GM23338 (cell line): ENCODE measurements around the gene ZBTB9. TPM values are rescaled to one million over a fixed set of nuclear protein-coding genes. Genes with fewer than 3 reads are reported as not detected.

ENCODE experiments used
- ATAC-seq: fragments of 200-7000 bp; cut with Tn5 transposase; 3 replicates; pipeline ENCODE4 v1.9.1; 2020
- DNase-seq: peaks from one replicate; pipeline ENCODE4 v3.0.0-alpha.2; 2015; ENCODE audit warnings: low spot score
- H2AFZ ChIP-seq: fragments of 200-600 bp; sonication (generic); 2 replicates; pipeline ENCODE4 v1.8.0; 2016; ENCODE audit warnings: antibody characterized with exemption, mild to moderate bottlenecking, moderate library complexity
- H3F3A ChIP-seq: fragments of 200-600 bp; sonication (generic); replicated peaks from 2 replicates; pipeline ENCODE4 v1.8.0; 2017; ENCODE audit warnings: antibody characterized with exemption, mixed run types, low read depth
- H3K27ac ChIP-seq: fragments of 200-600 bp; sonication (generic); 2 replicates; pipeline ENCODE4 v1.6.1; 2016; ENCODE audit warnings: low read depth
- H3K27me3 ChIP-seq: fragments of 200-600 bp; sonication (generic); 2 replicates; pipeline ENCODE4 v1.8.0; 2016; ENCODE audit warnings: mild to moderate bottlenecking, mixed run types, moderate library complexity; ENCODE audit not compliant: insufficient read depth
- H3K36me3 ChIP-seq: fragments of 200-600 bp; sonication (generic); 2 replicates; pipeline ENCODE4 v1.8.0; 2016; ENCODE audit warnings: mild to moderate bottlenecking; ENCODE audit not compliant: insufficient read depth
- H3K4me1 ChIP-seq: fragments of 200-600 bp; sonication (generic); 2 replicates; pipeline ENCODE4 v1.8.0; 2016; ENCODE audit warnings: mild to moderate bottlenecking, moderate library complexity; ENCODE audit not compliant: insufficient read depth
- H3K4me2 ChIP-seq: fragments of 200-600 bp; sonication (generic); 2 replicates; pipeline ENCODE4 v1.7.1; 2017; ENCODE audit warnings: mixed run types
- H3K4me3 ChIP-seq: fragments of 200-600 bp; sonication (generic); 2 replicates; pipeline ENCODE4 v1.6.1; 2016; ENCODE audit warnings: mixed run types
- H3K79me2 ChIP-seq: fragments of 200-600 bp; sonication (generic); replicated peaks from 2 replicates; pipeline ENCODE4 v1.8.0; 2017; ENCODE audit warnings: mild to moderate bottlenecking; ENCODE audit not compliant: insufficient read depth
- H3K9me2 ChIP-seq: fragments of 200-600 bp; sonication (generic); 2 replicates; pipeline ENCODE4 v1.8.0; 2017; ENCODE audit not compliant: insufficient read depth
- H4K20me1 ChIP-seq: fragments of 200-600 bp; sonication (generic); replicated peaks from 2 replicates; pipeline ENCODE4 v1.8.0; 2017; ENCODE audit warnings: mild to moderate bottlenecking; ENCODE audit not compliant: insufficient read depth
- H3K27ac Mint-ChIP-seq: 2 replicates; pipeline ENCODE4 v1.8.0; 2020; ENCODE audit warnings: inconsistent platforms, mild to moderate bottlenecking, moderate library complexity, mixed read lengths
- H3K27me3 Mint-ChIP-seq: 3 replicates; pipeline ENCODE4 v1.8.0; 2022; ENCODE audit warnings: low read depth, mild to moderate bottlenecking, moderate library complexity, mixed read lengths, inconsistent platforms; ENCODE audit not compliant: insufficient read depth, poor library complexity
- H3K36me3 Mint-ChIP-seq: 3 replicates; pipeline ENCODE4 v1.8.0; 2021; ENCODE audit warnings: low read depth, mild to moderate bottlenecking, inconsistent platforms, moderate library complexity, mixed read lengths
- H3K4me1 Mint-ChIP-seq: 3 replicates; pipeline ENCODE4 v1.8.0; 2020; ENCODE audit warnings: mild to moderate bottlenecking, inconsistent platforms, mixed read lengths
- H3K4me3 Mint-ChIP-seq: 3 replicates; pipeline ENCODE4 v1.8.0; 2021; ENCODE audit warnings: moderate library complexity, mild to moderate bottlenecking, inconsistent platforms, mixed read lengths
- H3K9me3 Mint-ChIP-seq: 3 replicates; pipeline ENCODE4 v1.8.0; 2020; ENCODE audit warnings: moderate library complexity, mild to moderate bottlenecking, inconsistent platforms, mixed read lengths
- CREB1 ChIP-seq: fragments of 250-450 bp; sonication (Bioruptor Pico); IDR thresholded peaks from 2 replicates; pipeline ENCODE4 v1.5.0; 2020; ENCODE audit warnings: low read depth, mild to moderate bottlenecking, moderate library complexity
- ETS1 ChIP-seq: IDR thresholded peaks from 2 replicates; pipeline ENCODE4 v1.6.1; 2016; ENCODE audit warnings: antibody characterized with exemption
- EZH2phosphoT487 ChIP-seq: fragments of 200-600 bp; sonication (generic); IDR thresholded peaks from one replicate; pipeline ENCODE4 v1.8.1; 2018; ENCODE audit warnings: antibody characterized with exemption; ENCODE audit not compliant: unreplicated experiment
- JUNB ChIP-seq: IDR thresholded peaks from one replicate; pipeline ENCODE4 v1.6.1; 2016; ENCODE audit warnings: antibody characterized with exemption; ENCODE audit not compliant: unreplicated experiment
- NANOG ChIP-seq: IDR thresholded peaks from 2 replicates; pipeline ENCODE4 v1.6.1; 2016; ENCODE audit warnings: antibody characterized with exemption, borderline replicate concordance
- POLR2AphosphoS5 ChIP-seq: IDR thresholded peaks from 2 replicates; pipeline ENCODE4 v1.6.1; 2016; ENCODE audit warnings: antibody characterized with exemption, low read depth
- STAT1 ChIP-seq: IDR thresholded peaks from one replicate; pipeline ENCODE4 v1.6.1; 2016; ENCODE audit warnings: antibody characterized with exemption; ENCODE audit not compliant: unreplicated experiment
- ZNF114 ChIP-seq: fragments of 250-450 bp; sonication (Bioruptor Pico); IDR thresholded peaks from 2 replicates; pipeline ENCODE4 v1.5.0; 2020; ENCODE audit warnings: mild to moderate bottlenecking, moderate library complexity
- ZNF331 ChIP-seq: fragments of 250-450 bp; sonication (Bioruptor Pico); IDR thresholded peaks from 2 replicates; pipeline ENCODE4 v1.5.0; 2020; ENCODE audit warnings: low read depth, mild to moderate bottlenecking, moderate library complexity
- polyA plus RNA-seq: library from polyadenylated mRNA; unstranded; fragments of >200 nt; fragmentation: Nextera tagmentation; extraction: Ambion mirVana; gene quantifications from 2 replicates; pipeline ENCODE4 v1.2.1, GENCODE V29; 2016
- total RNA-seq: library from RNA; depleted of rRNA; stranded (reverse); fragments of >200 nt; shearing (Covaris generic); gene quantifications from 2 replicates; pipeline ENCODE4 v1.2.3, GENCODE V29; 2014
- TF ChIP-seq, protein P1 (sequence below): IDR thresholded peaks from one replicate; pipeline ENCODE4 v1.6.1; 2018; ENCODE audit warnings: antibody characterized with exemption; ENCODE audit not compliant: unreplicated experiment

ZBTB9 gene
- total and polyA plus RNA-seq, 2 experiments from 2014 or later: 13.5 to 17.9 TPM

- H3K4me3 Mint-ChIP-seq: no peak overlapping the region
Observed at GRCh38 chr6:33458676-33459075, 4.3 kb downstream of the ZBTB9 start.

DNA sequence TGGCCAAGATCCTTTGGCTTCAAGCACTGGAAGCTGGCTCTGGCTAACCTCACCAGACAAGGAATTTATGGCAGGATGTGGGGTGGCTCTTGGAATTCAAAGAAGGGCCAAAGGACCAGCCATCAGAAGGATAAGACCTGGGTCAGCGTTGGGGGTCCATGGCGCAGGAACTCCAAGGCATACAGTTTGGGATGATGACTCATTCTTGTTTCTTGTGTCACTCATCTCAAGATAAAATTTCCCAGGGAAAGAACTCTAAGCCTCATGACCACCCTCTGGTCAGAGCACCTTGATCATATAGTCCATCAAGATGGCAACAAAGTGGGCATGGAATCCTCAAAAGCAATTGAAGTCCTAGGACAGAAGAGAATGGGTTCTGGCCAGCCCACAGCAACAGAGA, 4.8 kb downstream of the ZBTB9 start:
- Mint-ChIP-seq H3K36me3 (peaks cover 30% of the 10 kb centered on the region), H3K4me3 (no peak overlapping the region), H3K27ac (no peak overlapping the region), H3K4me1 (peaks cover 4% of the 10 kb centered on the region; the same call in 1 of the 3 replicates), H3K27me3 (peaks cover 18% of the 10 kb centered on the region), H3K9me3 (peaks cover 7% of the 10 kb centered on the region; the same call in 2 of the 3 replicates)
- 0 out of 2 replicates have a peak, but pooled peaks cover 3% of the 10 kb centered on the region for H3F3A ChIP-seq
- H3K4me1 ChIP-seq: no peaks in the 10 kb centered on the region
- H3K4me2 ChIP-seq: no peak overlapping the region
- H3K79me2 ChIP-seq: peaks cover 14% of the 10 kb centered on the region
- TF ChIP-seq CREB1 (CRISPR knock-in tag) (no peak), ETS1 (no peak)
- H3K27ac ChIP-seq: no peak overlapping the region
- no peaks in the 10 kb centered on the region; the same call in 1 of the 2 replicates for H4K20me1 ChIP-seq
- no peak overlapping the region for H2AFZ ChIP-seq
- no peaks in the 10 kb centered on the region for H3K27me3 ChIP-seq
- no peaks in the 10 kb centered on the region for H3K36me3 ChIP-seq
- no peaks in the 10 kb centered on the region for H3K9me2 ChIP-seq
- no peak overlapping the region for H3K4me3 ChIP-seq
- ATAC-seq (no peak), DNase-seq (no peak)

More at GRCh38 chr6:33458676-33459075, 4.3 kb downstream of the ZBTB9 start:
- H4K20me1 ChIP-seq: no peaks in the 10 kb centered on the region; the same call in 1 of the 2 replicates
- no peak overlapping the region for H3K4me3 ChIP-seq
- Mint-ChIP-seq H3K27me3 (peaks cover 18% of the 10 kb centered on the region), H3K9me3 (peaks cover 7% of the 10 kb centered on the region; the same call in 2 of the 3 replicates), H3K36me3 (peaks cover 33% of the 10 kb centered on the region), H3K4me1 (peaks cover 7% of the 10 kb centered on the region), H3K27ac (no peak overlapping the region)
- no peak overlapping the region for H3K4me2 ChIP-seq
- H3F3A ChIP-seq: peaks cover 5% of the 10 kb centered on the region
- DNase-seq (no peak), ATAC-seq (no peak)
- no peaks in the 10 kb centered on the region for H3K36me3 ChIP-seq
- no peak overlapping the region for H3K27ac ChIP-seq
- no peak overlapping the region for H2AFZ ChIP-seq
- peaks cover 1% of the 10 kb centered on the region; the same call in 1 of the 2 replicates for H3K4me1 ChIP-seq
- H3K27me3 ChIP-seq: no peaks in the 10 kb centered on the region
- no peak for TF ChIP-seq CREB1 (CRISPR knock-in tag)
- no peak for TF ChIP-seq STAT1
- TF ChIP-seq NANOG: no peak
- no peak for TF ChIP-seq POLR2AphosphoS5
- no peak for TF ChIP-seq JUNB
- TF ChIP-seq, protein P1, sequence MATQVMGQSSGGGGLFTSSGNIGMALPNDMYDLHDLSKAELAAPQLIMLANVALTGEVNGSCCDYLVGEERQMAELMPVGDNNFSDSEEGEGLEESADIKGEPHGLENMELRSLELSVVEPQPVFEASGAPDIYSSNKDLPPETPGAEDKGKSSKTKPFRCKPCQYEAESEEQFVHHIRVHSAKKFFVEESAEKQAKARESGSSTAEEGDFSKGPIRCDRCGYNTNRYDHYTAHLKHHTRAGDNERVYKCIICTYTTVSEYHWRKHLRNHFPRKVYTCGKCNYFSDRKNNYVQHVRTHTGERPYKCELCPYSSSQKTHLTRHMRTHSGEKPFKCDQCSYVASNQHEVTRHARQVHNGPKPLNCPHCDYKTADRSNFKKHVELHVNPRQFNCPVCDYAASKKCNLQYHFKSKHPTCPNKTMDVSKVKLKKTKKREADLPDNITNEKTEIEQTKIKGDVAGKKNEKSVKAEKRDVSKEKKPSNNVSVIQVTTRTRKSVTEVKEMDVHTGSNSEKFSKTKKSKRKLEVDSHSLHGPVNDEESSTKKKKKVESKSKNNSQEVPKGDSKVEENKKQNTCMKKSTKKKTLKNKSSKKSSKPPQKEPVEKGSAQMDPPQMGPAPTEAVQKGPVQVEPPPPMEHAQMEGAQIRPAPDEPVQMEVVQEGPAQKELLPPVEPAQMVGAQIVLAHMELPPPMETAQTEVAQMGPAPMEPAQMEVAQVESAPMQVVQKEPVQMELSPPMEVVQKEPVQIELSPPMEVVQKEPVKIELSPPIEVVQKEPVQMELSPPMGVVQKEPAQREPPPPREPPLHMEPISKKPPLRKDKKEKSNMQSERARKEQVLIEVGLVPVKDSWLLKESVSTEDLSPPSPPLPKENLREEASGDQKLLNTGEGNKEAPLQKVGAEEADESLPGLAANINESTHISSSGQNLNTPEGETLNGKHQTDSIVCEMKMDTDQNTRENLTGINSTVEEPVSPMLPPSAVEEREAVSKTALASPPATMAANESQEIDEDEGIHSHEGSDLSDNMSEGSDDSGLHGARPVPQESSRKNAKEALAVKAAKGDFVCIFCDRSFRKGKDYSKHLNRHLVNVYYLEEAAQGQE: no peak
- no peak for TF ChIP-seq ZNF331 (CRISPR knock-in tag)
- no peak for TF ChIP-seq ZNF114 (CRISPR knock-in tag)
- no peak for TF ChIP-seq EZH2phosphoT487
- no peaks in the 10 kb centered on the region for H3K9me2 ChIP-seq
- peaks cover 14% of the 10 kb centered on the region for H3K79me2 ChIP-seq
